Skeletal muscle tissue (tissue), 4 donors: Measurements from ENCODE around the gene DENND4A. TPM values are rescaled to one million over a fixed set of nuclear protein-coding genes. Genes with fewer than 3 reads are reported as not detected.

Experiments
- H3K27ac ChIP-seq: one replicate; pipeline ENCODE4 v1.7.0; 2013; ENCODE audit warnings: mild to moderate bottlenecking, low read depth, low read length, inconsistent platforms
- H3K27me3 ChIP-seq, 3 donors: one replicate each; pipeline ENCODE4 v1.7.0; 2013; ENCODE audit warnings: low read length in 3 of 3; ENCODE audit not compliant: control insufficient read depth in 3 of 3, insufficient read depth in 3 of 3
- H3K36me3 ChIP-seq, 3 donors: one replicate each; pipeline ENCODE4 v1.7.0; 2013; ENCODE audit warnings: low read length in 3 of 3; ENCODE audit not compliant: control insufficient read depth in 3 of 3, insufficient read depth in 3 of 3
- H3K4me1 ChIP-seq, 3 donors: one replicate each; pipeline ENCODE4 v1.7.0; 2013; ENCODE audit warnings: low read length in 3 of 3, mild to moderate bottlenecking in 3 of 3; ENCODE audit not compliant: control insufficient read depth in 3 of 3, insufficient read depth in 3 of 3
- H3K4me3 ChIP-seq, 3 donors: one replicate each; pipeline ENCODE4 v1.7.0; 2013; ENCODE audit warnings: low read length in 3 of 3
- H3K9ac ChIP-seq, 3 donors: one replicate each; pipeline ENCODE4 v1.7.0; 2013; ENCODE audit warnings: low read length in 3 of 3, mild to moderate bottlenecking in 3 of 3, moderate library complexity in 2 of 3, low read depth in 1 of 3
- H3K9me3 ChIP-seq, 3 donors: one replicate each; pipeline ENCODE4 v1.7.0; 2013; ENCODE audit warnings: low read length in 3 of 3; ENCODE audit not compliant: control insufficient read depth in 3 of 3
- total RNA-seq: library from RNA; depleted of rRNA; stranded (reverse); fragments of >200 nt; gene quantifications from one replicate; pipeline ENCODE4 v1.2.3, GENCODE V29; 2014
- donor health status: Osteomylitis.

Gene DENND4A
- total RNA-seq, 1 donor from 2014 or later = 30.8 TPM

DNA sequence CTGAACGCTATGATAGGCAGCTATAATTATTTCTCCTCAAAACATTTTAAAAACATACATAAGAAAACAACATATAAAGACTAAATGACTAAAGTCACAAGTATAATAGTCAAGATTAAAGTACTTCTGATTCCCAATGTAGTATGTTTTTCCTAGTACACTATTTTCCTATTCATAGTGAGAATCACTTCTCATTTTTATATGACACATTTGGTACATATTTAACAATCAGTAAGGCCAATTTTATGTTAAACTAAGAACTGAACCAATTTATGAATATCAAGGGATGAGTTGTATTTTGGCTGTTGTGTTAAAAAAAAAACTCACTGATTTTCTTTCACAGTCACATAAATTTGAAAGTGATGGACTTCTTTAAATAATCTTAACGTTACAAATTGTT lies 79.7 kb downstream of the DENND4A start:
- Histone ChIP-seq H3K27ac (no peak overlapping the region), H3K9ac (no peak overlapping the region), H3K27me3 (no peaks in the 10 kb centered on the region), H3K36me3 (peaks cover 11 to 17% (median 15%) of the 10 kb centered on the region in 3 donors), H3K4me1 (no peaks in the 10 kb centered on the region), H3K4me3 (no peak overlapping the region), H3K9me3 (no peaks in the 10 kb centered on the region)

GRCh38 chr15:65695081-65695480 lies 97.0 kb downstream of the DENND4A start:
- Histone ChIP-seq H3K36me3 (peaks cover 6 to 30% (median 28%) of the 10 kb centered on the region in 3 donors), H3K27ac (no peak overlapping the region), H3K4me1 (no peaks in the 10 kb centered on the region), H3K9ac (no peak overlapping the region), H3K27me3 (no peaks in the 10 kb centered on the region), H3K4me3 (no peak overlapping the region), H3K9me3 (no peaks in the 10 kb centered on the region)

DNA sequence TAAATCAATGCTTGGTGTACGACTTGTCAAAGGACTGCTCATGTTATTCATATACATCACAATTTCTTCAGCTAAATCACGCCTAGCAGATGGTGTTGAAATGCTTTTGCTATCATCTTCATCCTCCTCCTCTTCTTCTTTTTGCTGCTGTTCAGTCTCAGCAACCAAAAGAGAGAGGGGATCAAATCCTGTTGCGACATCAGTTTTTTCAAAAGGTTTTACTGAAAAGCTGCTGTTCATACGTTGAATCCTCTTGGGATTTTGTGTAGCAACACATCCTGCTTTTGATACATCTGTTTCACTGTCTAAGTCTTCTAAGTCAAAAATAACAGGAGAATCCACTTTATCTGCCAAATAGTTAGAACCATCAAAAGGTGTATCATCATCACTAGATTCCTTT lies 101.3 kb downstream of the DENND4A start:
- H3K27ac ChIP-seq = no peak overlapping the region
- H3K27me3 ChIP-seq = no peaks in the 10 kb centered on the region
- H3K9me3 ChIP-seq = no peaks in the 10 kb centered on the region
- no peak overlapping the region for H3K4me3 ChIP-seq
- H3K9ac ChIP-seq = no peak overlapping the region
- no peaks in the 10 kb centered on the region for H3K4me1 ChIP-seq
- peaks cover 6 to 26% (median 25%) of the 10 kb centered on the region in 3 donors for H3K36me3 ChIP-seq

DNA sequence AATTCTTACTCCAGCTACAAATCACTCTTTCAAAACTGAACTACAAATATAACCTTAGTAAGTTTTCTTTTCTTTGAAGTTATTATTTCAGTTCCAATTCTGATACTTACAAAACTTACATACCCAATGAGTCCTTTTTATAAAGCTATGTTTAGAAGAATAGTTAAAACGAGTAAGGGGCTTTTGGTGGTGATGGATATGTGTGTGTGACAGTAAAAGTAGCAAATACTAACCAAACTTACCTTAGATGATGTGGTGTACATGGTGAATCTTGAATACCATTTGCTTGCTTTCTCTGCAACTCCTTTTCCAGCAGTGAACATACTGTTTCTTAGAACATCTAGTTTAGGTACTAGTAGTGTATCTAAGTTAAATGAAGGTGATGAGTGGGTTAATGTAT lies 101.9 kb downstream of the DENND4A start:
- Histone ChIP-seq H3K4me1 (no peaks in the 10 kb centered on the region), H3K27me3 (no peaks in the 10 kb centered on the region), H3K36me3 (peaks cover 6 to 26% (median 21%) of the 10 kb centered on the region in 3 donors), H3K9me3 (no peaks in the 10 kb centered on the region), H3K4me3 (no peak overlapping the region), H3K27ac (no peak overlapping the region), H3K9ac (no peak overlapping the region)

- Histone ChIP-seq H3K4me1 (no peaks in the 10 kb centered on the region), H3K36me3 (peaks cover 6 to 26% (median 19%) of the 10 kb centered on the region in 3 donors), H3K4me3 (no peak overlapping the region), H3K27me3 (no peaks in the 10 kb centered on the region), H3K27ac (no peak overlapping the region), H3K9ac (no peak overlapping the region), H3K9me3 (no peaks in the 10 kb centered on the region)
Measured at GRCh38 chr15:65688462-65688861, 103.6 kb downstream of the DENND4A start.

DNA sequence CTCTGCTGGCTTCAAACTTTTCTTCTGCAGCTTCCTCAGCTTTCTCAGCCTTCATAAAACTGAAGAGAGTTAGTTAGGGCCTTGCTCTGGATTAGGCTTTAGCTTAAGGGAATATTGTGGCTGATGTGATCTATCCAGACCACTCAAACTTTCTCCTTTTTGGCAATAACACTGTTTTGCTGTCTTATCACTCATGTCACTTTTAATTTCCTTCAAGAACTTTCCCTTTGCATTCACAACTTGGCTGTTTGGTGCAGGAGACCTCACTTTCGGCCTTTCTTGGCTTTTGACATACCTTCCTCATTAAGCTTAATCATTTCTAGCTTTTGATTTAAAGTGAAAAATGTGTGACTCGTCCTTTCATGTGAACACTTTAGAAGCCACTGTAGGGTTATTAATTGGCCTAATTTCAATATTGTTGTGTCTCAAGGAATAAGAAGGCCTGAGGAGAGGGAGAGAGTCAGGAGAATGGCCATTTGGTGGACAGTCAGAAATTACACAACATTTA lies 109.6 kb downstream of the DENND4A start:
- H3K27me3 ChIP-seq = no peaks in the 10 kb centered on the region
- no peaks in the 10 kb centered on the region for H3K36me3 ChIP-seq
- H3K9ac ChIP-seq = no peak overlapping the region
- H3K4me3 ChIP-seq = no peak overlapping the region
- no peaks in the 10 kb centered on the region for H3K4me1 ChIP-seq
- no peaks in the 10 kb centered on the region for H3K9me3 ChIP-seq
- H3K27ac ChIP-seq = no peak overlapping the region

DNA sequence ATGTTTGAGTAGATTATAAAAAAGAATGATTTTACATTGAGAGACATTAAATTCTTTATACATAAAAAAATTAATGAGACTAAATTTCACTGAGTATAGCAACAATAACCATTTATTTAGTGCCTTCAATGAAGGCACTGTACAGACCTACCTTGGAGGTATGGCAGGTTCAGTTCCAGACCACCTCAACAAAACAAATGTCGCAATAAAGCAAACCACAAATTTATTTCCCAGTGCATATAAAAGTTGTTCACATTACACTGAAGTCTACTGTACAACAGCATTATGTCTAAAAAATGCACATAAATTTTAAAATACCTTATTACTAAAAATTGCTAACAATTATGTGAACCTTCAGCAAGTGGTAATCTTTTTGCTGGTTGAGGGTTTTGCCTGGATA lies 111.5 kb downstream of the DENND4A start:
- no peaks in the 10 kb centered on the region for H3K27me3 ChIP-seq
- no peak overlapping the region for H3K27ac ChIP-seq
- H3K9me3 ChIP-seq = no peaks in the 10 kb centered on the region
- no peak overlapping the region for H3K9ac ChIP-seq
- no peaks in the 10 kb centered on the region for H3K4me1 ChIP-seq
- H3K36me3 ChIP-seq = peaks cover 0 to 3% (median 0%) of the 10 kb centered on the region in 3 donors
- H3K4me3 ChIP-seq = no peak overlapping the region

DNA sequence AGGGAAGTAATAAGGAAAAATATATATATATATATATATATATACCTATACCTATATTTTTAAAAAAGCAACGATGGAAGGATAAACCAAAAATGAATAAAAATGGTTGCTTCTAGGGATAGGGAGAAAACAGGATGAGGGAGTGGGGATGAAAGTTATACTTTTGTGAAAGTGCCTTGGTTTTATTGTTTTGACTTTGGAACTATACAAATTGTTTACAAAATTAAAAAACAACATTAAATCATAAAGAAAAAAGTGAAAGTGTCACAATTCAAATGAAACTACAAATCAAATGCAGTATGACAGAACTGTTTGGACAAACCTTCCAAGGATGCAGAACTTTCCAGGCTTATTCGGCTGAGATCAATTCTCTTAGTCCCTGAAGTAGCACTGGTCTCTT lies 116.0 kb downstream of the DENND4A start:
- no peaks in the 10 kb centered on the region for H3K4me1 ChIP-seq
- H3K9me3 ChIP-seq = no peaks in the 10 kb centered on the region
- no peak overlapping the region for H3K9ac ChIP-seq
- H3K27ac ChIP-seq = no peak overlapping the region
- H3K36me3 ChIP-seq = peaks cover 0 to 13% (median 13%) of the 10 kb centered on the region in 3 donors
- H3K4me3 ChIP-seq = no peak overlapping the region
- no peaks in the 10 kb centered on the region for H3K27me3 ChIP-seq

DNA sequence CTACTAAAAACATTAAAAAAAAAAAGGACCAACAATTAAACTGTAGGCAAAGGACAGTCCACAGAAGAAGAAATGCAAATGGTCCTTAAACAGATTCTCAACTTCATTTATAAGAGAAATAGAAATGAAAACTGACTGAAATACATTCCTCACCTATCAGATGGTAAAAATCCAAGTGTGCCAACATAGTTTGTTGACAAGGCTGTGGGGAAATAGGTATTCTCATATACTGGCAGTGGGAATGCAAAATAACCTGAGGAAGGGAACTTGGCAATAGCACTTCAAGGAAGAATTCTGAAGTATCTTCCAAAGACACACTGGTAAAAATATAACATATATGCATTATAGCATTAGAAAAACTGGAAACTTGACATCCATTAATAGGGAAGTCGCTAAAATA lies 116.5 kb downstream of the DENND4A start:
- Histone ChIP-seq H3K9ac (no peak overlapping the region), H3K4me1 (no peaks in the 10 kb centered on the region), H3K27ac (no peak overlapping the region), H3K27me3 (no peaks in the 10 kb centered on the region), H3K36me3 (peaks cover 0 to 18% (median 16%) of the 10 kb centered on the region in 3 donors), H3K9me3 (no peaks in the 10 kb centered on the region), H3K4me3 (no peak overlapping the region)

DNA sequence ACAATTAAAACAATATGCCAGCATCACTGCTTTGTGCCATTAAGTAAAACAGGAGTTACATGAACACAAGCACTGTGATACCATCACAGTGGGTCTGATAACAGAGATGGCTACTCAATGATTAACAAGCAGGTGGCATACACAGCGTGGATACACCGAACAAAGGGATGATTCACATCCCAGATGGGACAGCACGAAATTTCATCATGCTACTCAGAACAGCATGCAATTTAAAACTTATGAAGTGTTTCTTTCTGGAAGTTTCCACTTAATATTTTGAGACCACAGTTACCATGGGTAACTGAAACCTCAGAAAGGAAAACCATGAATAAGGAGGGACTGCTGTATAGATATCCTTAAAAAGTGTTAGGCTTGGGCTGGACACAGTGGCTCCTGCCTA lies 125.8 kb downstream of the DENND4A start:
- Histone ChIP-seq H3K27me3 (no peaks in the 10 kb centered on the region), H3K9me3 (no peaks in the 10 kb centered on the region), H3K4me3 (no peak overlapping the region), H3K36me3 (peaks cover 14 to 62% (median 48%) of the 10 kb centered on the region in 3 donors), H3K4me1 (no peaks in the 10 kb centered on the region), H3K9ac (no peak overlapping the region), H3K27ac (no peak overlapping the region)
